PFSK-1 (cell line): ENCODE results near the gene ANO8.
A peak's percentile ranks its signal among the peaks of the same experiment; 100 is the strongest.

Experiments used
- FOXP2 ChIP-seq: optimal IDR thresholded peaks from 2 replicates; pipeline ENCODE3; 2011; ENCODE audit warnings: borderline replicate concordance, control low read depth, inconsistent platforms; ENCODE audit not compliant: insufficient read depth; ENCODE audit errors: extremely low read length, extremely low read depth
- POLR2AphosphoS5 ChIP-seq: IDR thresholded peaks from 2 replicates; pipeline ENCODE4 v1.6.1; 2012; ENCODE audit warnings: low read depth, mild to moderate bottlenecking, control low read depth, low read length, moderate library complexity
- REST ChIP-seq, 2 experiments: IDR thresholded peaks; 2 replicates each; pipeline versions ENCODE4 v1.6.1 to v1.8.0; 2011 to 2012; ENCODE audit warnings: low read depth in 2 of 2, low read length in 2 of 2, control low read depth in 1 of 2, inconsistent platforms in 1 of 2, mild to moderate bottlenecking in 1 of 2, moderate library complexity in 1 of 2; ENCODE audit not compliant: insufficient read depth in 1 of 2
- SIN3A ChIP-seq: IDR thresholded peaks from 2 replicates; pipeline ENCODE4 v1.6.1; 2012; ENCODE audit warnings: mild to moderate bottlenecking, low read length, moderate library complexity, borderline replicate concordance; ENCODE audit not compliant: insufficient read depth
- TAF1 ChIP-seq: IDR thresholded peaks from 2 replicates; pipeline ENCODE4 v1.6.1; 2012; ENCODE audit warnings: low read length, control low read depth, borderline replicate concordance; ENCODE audit not compliant: insufficient read depth

Gene ANO8

GRCh38 chr19:17285415-17286135, 49.1 kb downstream of the ANO8 start:
- TF ChIP-seq REST (IDR thresholded peaks at IDR 0.05; ENCODE audit: insufficient read depth in 1 of 2, low read depth in 2 of 2, low read length in 2 of 2) (no peak), SIN3A (no peak), POLR2AphosphoS5 (no peak), FOXP2 (no peak), TAF1 (no peak)

GRCh38 chr19:17283504-17283996, 51.1 kb downstream of the ANO8 start:
- TF ChIP-seq POLR2AphosphoS5 (no peak), SIN3A (no peak), REST (IDR thresholded peaks at IDR 0.05; ENCODE audit: insufficient read depth in 1 of 2, low read depth in 2 of 2, low read length in 2 of 2) (no peak), TAF1 (no peak), FOXP2 (no peak)

- TF ChIP-seq FOXP2 (peak; percentile 92), REST (IDR thresholded peaks at IDR 0.05; ENCODE audit: insufficient read depth in 1 of 2, low read depth in 2 of 2, low read length in 2 of 2) (no peak), POLR2AphosphoS5 (no peak), TAF1 (no peak), SIN3A (no peak)
Observed at GRCh38 chr19:17282488-17283125, 52.0 kb downstream of the ANO8 start.

- no peak for TF ChIP-seq TAF1
Observed at GRCh38 chr19:17281391-17282304, 53.0 kb downstream of the ANO8 start, which contains the start of gene ANKLE1. ANKLE1 (plus strand) TSS chr19:17281901; CDS start chr19:17281921, 20 bp downstream.

- TF ChIP-seq REST (IDR thresholded peaks at IDR 0.05; ENCODE audit: insufficient read depth in 1 of 2, low read depth in 2 of 2, low read length in 2 of 2) (no peak), POLR2AphosphoS5 (no peak), FOXP2 (no peak), SIN3A (no peak), TAF1 (no peak)
Observed at GRCh38 chr19:17279436-17279835, 55.2 kb downstream of the ANO8 start.
